Posterior vena cava (tissue), 2 donors: ENCODE results near the gene MT1B. TPM values are rescaled to one million over a fixed set of nuclear protein-coding genes. Genes with fewer than 3 reads are reported as not detected.
"Not testable (repeated sequence)": the region's sequence is repeated elsewhere in the genome, so short reads cannot be mapped to it uniquely, and the experiment has no call there.

Experiments
- DNase-seq: peaks from one replicate; pipeline ENCODE4 v3.0.0-alpha.2; 2020; ENCODE audit warnings: low spot score
- intact Hi-C, 2 donors: fragments of 100-400 bp; cut with DNase I; formaldehyde crosslinking; loops; one replicate each; pipeline versions ENCODE4 v1.14.1 to v1.14.2; 2022 to 2023
- total RNA-seq, 2 donors: library from RNA; stranded (reverse); fragmentation: NEBNext Ultra II Directional; extraction: Animal tissue kit (Norgen Biotek cat#: 25700); gene quantifications; one replicate each; pipeline ENCODE4 v1.2.1, GENCODE V29; 2021
- donor health status: DM: yes; HTN: yes; CAD: no.
- donor health status: DM: yes; HTN: yes; CAD: no.

MT1B gene
- total RNA-seq, 2 donors from 2014 or later, result not detected

DNA sequence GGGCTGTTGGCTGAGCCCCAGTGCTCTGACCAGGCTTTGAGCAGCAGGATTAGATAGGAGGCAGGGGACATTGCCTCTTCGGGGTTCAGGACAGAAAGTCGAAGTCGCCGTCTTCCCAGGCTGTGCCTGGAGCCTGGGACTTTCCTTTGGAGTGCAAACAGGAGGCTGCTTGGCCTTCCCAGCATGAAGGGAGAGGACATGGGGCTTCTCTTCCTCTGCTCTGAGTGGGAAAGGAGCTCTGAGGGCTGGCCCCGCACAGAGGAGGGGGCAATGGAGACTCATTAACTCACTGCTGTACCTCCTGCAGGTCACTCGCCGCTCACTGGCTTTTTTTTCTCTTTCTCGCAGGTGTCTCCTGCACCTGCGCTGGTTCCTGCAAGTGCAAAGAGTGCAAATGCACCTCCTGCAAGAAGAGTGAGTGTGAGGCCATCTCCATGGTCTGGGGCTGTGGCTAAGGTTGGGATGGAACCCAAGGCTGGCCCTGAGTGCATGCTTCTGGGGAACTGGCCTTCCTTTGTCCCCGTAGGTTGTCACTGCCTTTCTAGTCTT lies 6.7 kb downstream of the MT1B start:
- intact Hi-C loops, result no loop called here
- peak; percentile 92 for DNase-seq

GRCh38 chr16:56662357-56663354 lies 11.0 kb downstream of the MT1B start:
- DNase-seq, result no peak

GRCh38 chr16:56664506-56664905 lies 12.8 kb downstream of the MT1B start:
- no peak for DNase-seq
- intact Hi-C loops, result loop anchor here in 1 of 2 donors (10.0 kb wide), 1 partner anchor 70 kb away; the partner anchor contains the start of gene NUP93

More at GRCh38 chr16:56662357-56663354, 11.0 kb downstream of the MT1B start:
- intact Hi-C loops, result loop anchor here in 1 of 2 donors (10.0 kb wide), 1 partner anchor 72 kb away; the partner anchor contains the start of gene NUP93

DNA sequence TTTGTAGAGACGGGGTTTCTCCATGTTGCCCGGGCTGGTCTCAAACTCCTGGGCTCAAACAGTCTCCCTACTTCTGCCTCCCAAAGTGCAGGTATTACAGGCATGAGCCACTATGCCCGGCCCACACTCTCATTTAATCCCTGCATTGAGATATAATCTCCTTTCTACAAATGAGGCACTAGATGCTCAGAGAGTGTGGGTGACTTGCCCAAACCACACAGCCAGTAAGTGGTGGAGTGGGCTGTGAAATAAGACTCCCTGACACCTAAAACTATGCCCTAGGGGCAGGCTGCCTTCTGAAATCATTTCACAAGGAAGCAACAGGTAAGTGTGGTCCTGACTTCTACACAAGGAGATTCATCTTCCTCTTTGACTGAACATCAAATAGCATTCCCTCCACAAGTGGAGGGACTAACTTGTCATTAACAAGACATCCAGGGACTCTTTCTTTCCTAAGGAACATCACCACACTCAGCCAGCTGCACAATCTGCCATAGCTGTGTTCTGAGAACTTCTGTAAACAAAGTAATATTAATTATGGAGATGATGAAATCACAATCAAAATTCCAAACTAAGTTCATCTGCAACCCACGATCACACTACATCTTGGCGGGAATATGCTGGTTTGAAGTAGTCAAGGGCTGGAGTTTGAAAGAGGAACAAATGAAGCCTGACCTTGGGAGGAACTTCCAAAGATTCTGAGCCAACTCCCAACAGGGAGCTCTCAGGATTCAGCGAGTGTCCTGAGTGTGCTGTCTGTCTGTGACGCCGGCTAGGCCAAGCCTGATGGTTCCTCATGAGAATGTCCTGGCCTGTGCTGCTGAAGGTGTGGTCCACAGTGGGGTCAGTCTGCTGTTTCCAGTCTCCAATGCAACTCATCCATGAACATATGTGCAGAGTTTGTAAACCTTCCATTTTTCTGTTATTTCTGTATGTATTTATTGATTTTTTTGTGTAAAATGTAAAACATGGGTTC lies 13.9 kb downstream of the MT1B start:
- intact Hi-C loops, result loop anchor here in 1 of 2 donors (10.0 kb wide), 1 partner anchor 69 kb away; the partner anchor contains the start of gene NUP93
- not testable (repeated sequence) for DNase-seq

GRCh38 chr16:56667581-56668571 lies 16.2 kb downstream of the MT1B start, which contains the start of gene MT1G:
TSS of gene MT1G (minus strand) at chr16:56668065. CDS start at chr16:56667993, 72 bp downstream.
- intact Hi-C loops, result loop anchor here in 1 of 2 donors (10.0 kb wide), 1 partner anchor 67 kb away; the partner anchor contains the start of gene NUP93
- DNase-seq, result peak; percentile 92

DNA sequence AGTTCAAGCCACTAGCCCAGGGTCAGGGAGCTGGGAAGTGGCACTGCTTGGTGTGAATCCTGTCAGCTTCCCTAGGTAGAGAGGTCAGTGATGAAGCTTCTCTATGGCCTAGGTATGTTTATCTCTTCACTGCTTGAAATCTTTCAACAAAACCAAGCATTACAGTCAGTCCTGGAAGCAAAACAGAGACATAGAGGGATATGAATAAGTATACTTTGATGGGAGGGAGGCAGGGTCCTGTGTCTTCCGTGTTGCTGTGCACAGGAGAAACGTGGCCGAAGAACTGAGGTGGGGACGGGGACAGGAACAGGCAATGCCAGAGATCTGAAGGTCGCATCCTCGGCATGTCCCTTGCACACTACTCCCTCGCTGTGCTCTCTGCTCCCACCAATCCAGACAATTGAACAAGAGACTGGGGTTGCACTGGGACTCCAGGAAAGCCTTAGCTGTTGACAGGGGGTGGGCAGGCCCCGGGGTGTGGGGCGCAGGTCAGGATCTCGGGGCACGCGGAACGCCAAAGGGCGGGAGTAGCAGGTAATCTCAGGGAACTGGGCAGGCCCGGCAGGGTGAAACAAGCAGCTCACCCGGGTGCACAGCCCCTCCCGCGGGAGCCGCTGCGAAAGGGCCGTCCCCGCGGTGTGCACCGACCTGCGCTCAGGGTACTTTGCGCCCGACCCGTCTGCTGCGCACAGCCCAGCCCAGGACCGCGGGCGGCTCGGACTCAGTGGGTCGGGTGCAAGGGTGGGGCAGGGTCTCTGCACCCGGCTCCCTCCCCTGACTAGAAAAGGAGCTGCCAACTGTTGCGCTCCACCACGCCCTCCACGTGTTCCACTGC lies 17.5 kb downstream of the MT1B start, which contains the start of gene MT1H:
TSS of gene MT1H (plus strand) at position 810 of the 835 bp plus-strand sequence. CDS start 71 bp downstream, outside the sequence.
- intact Hi-C loops, result loop anchor here in 1 of 2 donors (10.0 kb wide), 1 partner anchor 66 kb away; the partner anchor contains the start of gene NUP93
- DNase-seq, result no peak

DNA sequence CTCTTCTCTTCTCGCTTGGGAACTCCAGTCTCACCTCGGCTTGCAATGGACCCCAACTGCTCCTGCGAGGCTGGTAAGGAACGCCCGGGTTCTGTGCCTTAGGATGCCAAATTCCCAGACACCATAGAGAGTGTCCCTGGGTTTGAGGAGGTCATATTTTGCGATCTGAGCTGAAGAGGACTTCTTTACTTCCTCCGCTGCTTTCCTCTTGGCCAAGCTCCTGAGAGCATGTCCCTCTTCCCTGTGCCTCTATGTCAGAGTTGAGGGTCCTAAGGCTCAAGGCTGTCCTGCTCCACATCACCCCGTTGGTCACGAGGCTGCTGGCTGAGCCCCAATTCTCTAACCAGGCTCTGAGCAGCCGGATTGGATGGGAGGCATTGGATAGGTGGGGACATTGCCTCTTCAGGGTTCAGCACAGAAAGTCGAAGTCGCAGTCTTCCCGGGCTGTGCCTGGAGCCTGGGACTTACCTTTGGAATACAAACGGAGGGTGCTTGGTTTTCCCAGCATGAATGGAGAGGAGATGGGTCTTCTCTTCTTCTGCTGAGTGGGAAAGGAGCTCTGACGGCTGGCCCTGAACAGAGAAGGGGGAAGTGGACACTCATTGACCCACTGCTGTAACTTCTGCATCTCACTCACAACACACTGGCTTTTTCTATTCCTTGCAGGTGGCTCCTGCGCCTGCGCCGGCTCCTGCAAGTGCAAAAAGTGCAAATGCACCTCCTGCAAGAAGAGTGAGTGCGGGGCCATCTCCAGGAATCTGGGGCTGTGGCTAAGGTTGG lies 18.3 kb downstream of the MT1B start:
- intact Hi-C loops, result loop anchor here in 1 of 2 donors (10.0 kb wide), 1 partner anchor 65 kb away; the partner anchor contains the start of gene NUP93
- peak; percentile 74 for DNase-seq

GRCh38 chr16:56670620-56670934 lies 18.9 kb downstream of the MT1B start:
- DNase-seq, result no peak
- intact Hi-C loops, result no loop called here

DNA sequence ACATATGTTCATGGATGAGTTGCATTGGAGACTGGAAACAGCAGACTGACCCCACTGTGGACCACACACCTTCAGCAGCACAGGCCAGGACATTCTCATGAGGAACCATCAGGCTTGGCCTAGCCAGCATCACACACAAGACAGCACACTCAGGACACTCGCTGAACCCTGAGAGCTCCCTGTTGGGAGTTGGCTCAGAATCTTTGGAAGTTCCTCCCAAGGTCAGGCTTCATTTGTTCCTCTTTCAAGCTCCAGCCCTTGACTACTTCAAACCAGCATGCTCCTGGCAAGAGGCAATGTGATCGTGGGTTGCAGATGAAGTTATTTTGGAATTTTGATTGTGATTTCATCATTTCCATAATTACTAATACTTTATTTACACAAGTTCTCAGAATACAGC lies 20.0 kb downstream of the MT1B start:
- DNase-seq, result peak; percentile 50
- intact Hi-C loops, result not testable (repeated sequence)

DNA sequence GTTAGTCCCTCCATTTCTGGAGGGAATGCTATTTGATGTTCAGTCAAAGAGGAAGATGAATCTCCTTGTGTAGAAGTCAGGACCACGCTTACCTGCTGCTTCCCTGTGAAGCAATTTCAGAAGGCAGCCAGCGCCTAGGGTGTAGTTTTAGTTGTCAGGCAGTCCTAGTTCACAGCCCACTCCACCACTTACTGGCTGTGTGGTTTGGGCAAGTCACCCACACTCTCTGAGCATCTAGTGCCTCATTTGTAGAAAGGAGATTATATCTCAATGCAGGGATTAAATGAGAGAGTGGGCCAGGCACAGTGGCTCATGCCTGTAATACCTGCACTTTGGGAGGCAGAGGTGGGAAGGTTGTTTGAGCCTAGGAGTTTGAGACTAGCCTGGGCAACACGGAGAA lies 20.5 kb downstream of the MT1B start:
- intact Hi-C loops, result not testable (repeated sequence)
- peak; percentile 12 for DNase-seq

DNA sequence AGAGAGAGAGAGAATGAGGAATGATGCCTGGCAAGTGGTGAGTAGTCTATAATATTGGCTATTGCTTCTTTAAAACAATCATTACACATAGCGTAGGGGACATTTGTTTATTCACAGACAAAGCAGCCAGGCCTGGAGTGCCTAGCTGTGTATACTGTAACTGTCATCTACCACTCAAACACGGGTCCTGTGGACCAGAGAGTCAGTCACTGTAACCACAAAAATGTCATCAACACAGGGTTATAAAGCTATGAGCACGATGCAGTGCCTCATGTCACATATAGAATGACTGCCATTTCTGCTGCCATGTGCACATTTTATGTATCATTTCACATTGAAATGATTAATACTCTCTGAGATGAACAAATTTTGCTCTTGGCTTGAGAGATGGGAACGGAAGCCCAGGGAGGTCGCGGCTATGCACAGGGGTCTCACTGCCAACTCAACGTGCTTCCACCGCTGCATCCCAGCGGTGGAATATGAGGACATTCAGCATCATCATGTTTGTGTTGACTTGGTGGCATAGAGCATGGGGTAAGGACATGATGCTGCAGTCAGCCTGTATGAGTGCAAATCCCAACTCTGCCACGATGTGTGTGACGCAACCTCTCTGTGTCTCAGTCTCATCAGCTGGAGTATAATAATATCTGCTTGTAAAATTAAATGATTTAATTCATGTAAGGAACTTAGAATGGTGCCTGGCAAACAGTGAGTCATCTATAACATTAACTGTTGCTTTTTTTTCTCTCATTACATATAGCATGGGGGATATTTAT lies 21.3 kb downstream of the MT1B start:
- intact Hi-C loops, result no loop called here
- DNase-seq, result peak; percentile 32

- peak; percentile 78 for DNase-seq
- intact Hi-C loops, result no loop called here
These were observed 22.2 kb downstream of the MT1B start for GRCh38 chr16:56673921-56674320.

GRCh38 chr16:56674570-56674969 lies 22.9 kb downstream of the MT1B start:
- DNase-seq, result peak; percentile 14
- intact Hi-C loops, result not testable (repeated sequence)

DNA sequence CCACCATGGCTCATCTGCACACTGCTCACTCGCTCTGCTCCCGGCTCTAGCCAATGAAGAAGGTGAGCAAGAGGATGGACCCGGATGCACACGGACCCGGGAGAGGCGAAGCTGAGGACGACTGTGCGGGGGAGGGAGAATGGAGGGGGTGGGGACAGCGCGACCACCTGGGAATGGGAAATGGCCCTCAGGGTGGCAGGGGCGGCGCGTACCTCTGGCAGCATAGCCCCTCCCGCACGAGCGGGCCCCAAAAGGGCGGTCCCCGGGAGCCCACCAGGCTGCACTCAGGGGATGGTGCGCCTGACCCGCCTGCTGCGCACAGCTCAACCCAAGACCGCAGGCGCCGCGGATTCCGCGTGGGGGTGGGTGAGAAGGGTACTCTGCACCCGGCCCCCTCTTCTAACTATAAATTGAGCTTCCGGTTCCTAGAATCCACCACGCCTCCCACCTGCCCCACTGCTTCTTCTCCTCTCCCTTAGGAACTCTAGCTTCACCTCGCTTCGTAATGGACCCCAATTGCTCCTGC lies 24.1 kb downstream of the MT1B start:
- intact Hi-C loops, result no loop called here

GRCh38 chr16:56677474-56677873 lies 25.8 kb downstream of the MT1B start:
- DNase-seq, result peak; percentile 57
- intact Hi-C loops, result no loop called here

More for the DNA sequence above, 24.1 kb downstream of the MT1B start:
- DNase-seq, result peak; percentile 69
